Measurements from ENCODE around the gene NDUFB2.

The NDUFB2 gene

DNA sequence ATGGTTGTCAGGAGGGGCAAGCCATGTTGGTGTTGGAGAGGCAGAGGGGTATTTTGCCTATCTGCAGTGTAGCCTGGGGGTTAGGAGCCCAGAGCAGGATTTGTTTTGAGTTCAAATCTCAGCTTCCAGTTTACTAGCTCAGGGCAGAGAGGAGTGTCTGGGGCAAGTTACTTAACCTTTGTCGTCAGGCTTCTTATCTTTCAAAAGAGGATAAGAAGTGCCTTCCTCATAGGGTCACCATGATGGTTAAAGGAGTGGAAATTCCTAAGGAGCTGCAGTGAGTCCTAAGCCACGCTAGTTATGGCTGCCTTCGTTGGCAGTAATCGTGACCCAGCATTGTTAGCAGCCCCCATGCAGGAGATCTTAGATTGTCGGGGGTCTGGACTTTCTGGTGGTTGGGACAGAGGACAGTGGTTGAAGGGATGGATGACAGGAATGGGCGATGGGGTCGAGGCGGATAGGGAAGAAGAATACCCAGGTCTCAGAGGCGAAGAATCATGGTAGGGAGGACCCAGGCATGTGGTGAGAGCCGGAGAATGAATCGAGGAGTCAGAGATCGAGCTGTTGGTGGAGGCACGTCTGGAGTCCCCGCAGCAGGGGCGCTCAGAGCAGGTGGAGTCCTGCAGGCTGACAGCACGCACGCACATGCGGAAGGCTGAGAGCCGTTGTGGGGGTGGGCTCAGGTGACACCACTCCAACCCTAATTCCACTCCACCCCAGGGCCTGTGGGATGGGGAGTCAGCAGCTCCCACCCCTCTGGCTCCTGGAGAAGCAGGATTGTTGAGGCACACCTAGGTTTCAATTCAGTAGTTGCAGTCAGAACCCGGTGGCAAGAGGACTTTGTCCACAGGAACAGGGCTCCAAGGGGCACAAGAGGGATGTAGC, 12.2 kb upstream of the NDUFB2 start:
- H3K36me3 Mint-ChIP-seq (ENCODE audit: low read depth) = peaks cover 28% of the 10 kb centered on the region
- TF ChIP-seq, protein P1, sequence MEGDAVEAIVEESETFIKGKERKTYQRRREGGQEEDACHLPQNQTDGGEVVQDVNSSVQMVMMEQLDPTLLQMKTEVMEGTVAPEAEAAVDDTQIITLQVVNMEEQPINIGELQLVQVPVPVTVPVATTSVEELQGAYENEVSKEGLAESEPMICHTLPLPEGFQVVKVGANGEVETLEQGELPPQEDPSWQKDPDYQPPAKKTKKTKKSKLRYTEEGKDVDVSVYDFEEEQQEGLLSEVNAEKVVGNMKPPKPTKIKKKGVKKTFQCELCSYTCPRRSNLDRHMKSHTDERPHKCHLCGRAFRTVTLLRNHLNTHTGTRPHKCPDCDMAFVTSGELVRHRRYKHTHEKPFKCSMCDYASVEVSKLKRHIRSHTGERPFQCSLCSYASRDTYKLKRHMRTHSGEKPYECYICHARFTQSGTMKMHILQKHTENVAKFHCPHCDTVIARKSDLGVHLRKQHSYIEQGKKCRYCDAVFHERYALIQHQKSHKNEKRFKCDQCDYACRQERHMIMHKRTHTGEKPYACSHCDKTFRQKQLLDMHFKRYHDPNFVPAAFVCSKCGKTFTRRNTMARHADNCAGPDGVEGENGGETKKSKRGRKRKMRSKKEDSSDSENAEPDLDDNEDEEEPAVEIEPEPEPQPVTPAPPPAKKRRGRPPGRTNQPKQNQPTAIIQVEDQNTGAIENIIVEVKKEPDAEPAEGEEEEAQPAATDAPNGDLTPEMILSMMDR (IDR thresholded peaks at IDR 0.05; ENCODE audit: unreplicated experiment in 3 of 3) = no peak
- H3K27me3 Mint-ChIP-seq (ENCODE audit: low read depth) = no peaks in the 10 kb centered on the region
- peak overlapping the region in 1 of 3 experiments; percentile 25 for H3K27ac Mint-ChIP-seq
- H3K4me1 Mint-ChIP-seq = peaks cover 17% of the 10 kb centered on the region
- H3K9me3 Mint-ChIP-seq = no peaks in the 10 kb centered on the region
- H3K4me3 Mint-ChIP-seq = no peak overlapping the region

DNA sequence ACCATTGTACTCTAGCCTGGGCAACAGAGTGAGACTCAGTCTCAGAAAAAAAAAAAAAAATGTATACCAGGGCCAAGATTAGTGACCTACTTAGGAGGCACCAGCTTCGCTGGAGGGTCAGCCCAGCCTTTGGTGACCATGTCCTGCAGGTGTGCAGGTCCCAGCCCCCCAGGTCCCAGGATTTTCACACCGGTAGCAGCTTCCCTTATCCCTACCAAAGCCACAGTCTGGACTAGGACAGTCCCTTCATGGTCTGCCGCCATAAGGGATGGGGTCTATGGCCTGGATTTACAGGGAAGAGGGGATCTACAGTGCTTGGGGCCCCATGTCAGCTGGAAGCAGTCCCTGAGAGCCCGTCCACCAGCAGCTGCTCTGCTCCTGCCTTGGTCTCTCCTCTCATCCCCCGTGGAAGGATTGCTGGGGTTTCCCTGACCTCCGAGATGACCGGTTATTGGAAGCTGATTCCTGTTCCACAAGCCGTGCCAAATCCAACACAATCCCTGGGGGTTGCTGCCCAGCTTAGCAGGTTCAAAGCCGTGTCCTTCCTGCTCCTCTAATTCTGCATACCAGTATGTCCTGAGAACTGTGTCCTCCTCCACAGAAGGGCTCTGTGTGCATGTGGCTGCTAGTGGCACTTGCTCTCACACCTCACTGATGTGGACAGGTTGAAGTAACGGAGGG, 11.0 kb upstream of the NDUFB2 start:
- Mint-ChIP-seq H3K4me1 (peaks cover 17% of the 10 kb centered on the region), H3K36me3 (ENCODE audit: low read depth) (peaks cover 20% of the 10 kb centered on the region), H3K27ac (no peak overlapping the region), H3K27me3 (ENCODE audit: low read depth) (no peaks in the 10 kb centered on the region), H3K4me3 (no peak overlapping the region), H3K9me3 (no peaks in the 10 kb centered on the region)
- TF ChIP-seq, protein P1 (IDR thresholded peaks at IDR 0.05; ENCODE audit: unreplicated experiment in 3 of 3) = no peak

DNA sequence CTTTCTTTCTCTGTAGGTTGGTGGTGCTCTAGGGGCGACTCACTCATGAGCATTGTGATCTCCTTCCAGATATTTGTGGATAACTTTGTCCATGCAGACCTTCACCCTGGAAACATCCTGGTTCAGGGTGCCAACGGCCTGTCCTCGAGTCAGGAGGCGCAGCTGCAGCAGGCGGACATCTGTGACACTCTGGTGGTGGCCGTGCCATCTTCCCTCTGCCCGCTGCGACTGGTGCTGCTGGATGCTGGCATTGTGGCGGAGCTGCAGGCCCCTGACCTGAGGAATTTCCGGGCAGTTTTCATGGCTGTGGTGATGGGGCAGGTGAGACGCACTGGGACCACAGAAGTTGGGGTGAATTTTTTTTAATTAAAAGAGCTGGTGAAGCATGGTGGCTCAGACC, 9.6 kb upstream of the NDUFB2 start:
- Mint-ChIP-seq H3K27ac (no peak overlapping the region), H3K36me3 (ENCODE audit: low read depth) (peaks cover 18% of the 10 kb centered on the region), H3K27me3 (ENCODE audit: low read depth) (no peaks in the 10 kb centered on the region), H3K4me1 (peaks cover 16% of the 10 kb centered on the region), H3K9me3 (no peaks in the 10 kb centered on the region), H3K4me3 (no peak overlapping the region)
- TF ChIP-seq, protein P1 (IDR thresholded peaks at IDR 0.05; ENCODE audit: unreplicated experiment in 3 of 3) = no peak

DNA sequence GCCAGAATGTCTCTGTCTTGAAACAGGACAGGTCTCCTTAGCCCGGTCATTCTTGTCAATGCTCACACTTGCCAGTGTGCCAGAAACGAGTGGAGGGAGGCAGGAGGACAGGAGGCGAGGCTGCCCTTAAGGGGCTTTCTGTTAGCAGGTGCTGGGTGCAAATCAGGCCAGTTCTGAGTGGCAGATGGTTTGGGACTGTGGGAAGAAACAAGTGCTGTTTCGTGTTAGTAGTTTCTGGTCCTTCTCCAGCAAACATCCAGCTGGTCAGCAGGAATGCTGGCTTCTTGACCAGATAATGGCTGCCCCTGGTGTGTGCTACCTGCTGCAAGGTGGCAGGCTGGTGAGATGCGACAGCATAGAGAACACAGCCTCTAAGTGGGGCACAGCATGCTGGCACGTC, 8.2 kb upstream of the NDUFB2 start:
- no peak overlapping the region for H3K27ac Mint-ChIP-seq
- no peaks in the 10 kb centered on the region for H3K27me3 Mint-ChIP-seq (ENCODE audit: low read depth)
- TF ChIP-seq, protein P1 (IDR thresholded peaks at IDR 0.05; ENCODE audit: unreplicated experiment in 3 of 3) = no peak
- no peak overlapping the region for H3K4me3 Mint-ChIP-seq
- H3K9me3 Mint-ChIP-seq = no peaks in the 10 kb centered on the region
- H3K36me3 Mint-ChIP-seq (ENCODE audit: low read depth) = peaks cover 17% of the 10 kb centered on the region
- peaks cover 8% of the 10 kb centered on the region for H3K4me1 Mint-ChIP-seq

DNA sequence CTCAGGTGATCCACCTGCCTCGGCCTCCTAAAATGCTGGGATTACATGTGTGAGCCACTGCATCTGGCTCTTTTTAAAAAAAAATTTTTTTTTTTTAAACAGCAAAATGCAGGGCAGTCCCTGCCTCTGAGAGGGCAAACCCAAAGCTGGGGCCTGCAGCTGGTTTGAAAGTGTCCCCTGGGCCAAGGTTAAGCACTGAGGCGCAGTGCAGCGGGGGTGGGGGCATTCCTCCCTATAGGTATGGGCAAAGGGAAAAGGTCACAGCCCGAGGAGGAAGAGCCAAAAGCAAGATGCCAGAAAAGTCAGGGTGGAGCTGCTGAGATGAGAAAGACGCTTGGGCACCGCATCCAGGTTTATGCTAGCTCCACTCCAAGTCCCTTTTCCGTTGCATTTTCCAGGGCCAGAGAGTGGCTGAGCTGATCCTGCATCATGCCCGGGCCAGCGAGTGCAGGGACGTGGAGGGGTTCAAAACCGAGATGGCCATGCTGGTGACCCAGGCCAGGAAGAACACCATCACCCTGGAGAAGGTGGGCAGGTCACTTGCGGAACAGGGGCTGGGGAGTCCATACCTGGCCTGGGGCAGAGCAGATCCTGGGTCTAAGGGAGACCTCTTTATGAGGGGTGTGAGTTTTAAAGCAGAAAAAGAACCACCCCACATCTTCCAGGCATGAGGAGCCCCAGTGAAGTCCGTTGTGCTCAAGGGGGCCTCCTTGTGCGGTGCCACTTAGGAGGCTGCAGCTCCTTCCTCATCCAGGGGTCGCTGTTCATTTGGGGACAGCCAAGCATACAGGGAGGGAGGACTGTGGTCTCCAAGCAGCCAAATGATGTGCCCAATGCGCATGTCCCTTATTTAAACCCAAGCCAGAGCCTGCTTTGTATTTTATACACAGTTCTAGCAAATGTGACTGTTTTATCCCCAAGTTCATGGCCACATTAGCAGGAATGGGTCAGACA, 7.0 kb upstream of the NDUFB2 start:
- TF ChIP-seq, protein P1 (IDR thresholded peaks at IDR 0.05; ENCODE audit: unreplicated experiment in 3 of 3) = no peak
- H3K4me3 Mint-ChIP-seq = no peak overlapping the region
- peaks cover 8% of the 10 kb centered on the region for H3K36me3 Mint-ChIP-seq (ENCODE audit: low read depth)
- H3K9me3 Mint-ChIP-seq = no peaks in the 10 kb centered on the region
- no peaks in the 10 kb centered on the region for H3K27me3 Mint-ChIP-seq (ENCODE audit: low read depth)
- no peak overlapping the region for H3K27ac Mint-ChIP-seq
- H3K4me1 Mint-ChIP-seq = no peaks in the 10 kb centered on the region

Data from nephron (organoid).